ENCODE data around the gene CFAP92.

Gene CFAP92

GRCh38 chr3:128923576-128923975, 70.3 kb downstream of the CFAP92 start:
- FAIRE-seq: no peak
- DNase-seq (ENCODE audit: insufficient read length): no peak
- no peak for TF ChIP-seq TAF1 (IDR thresholded peaks at IDR 0.05; ENCODE audit: borderline replicate concordance, low read depth, low read length)
- TF ChIP-seq POLR2AphosphoS5 (IDR thresholded peaks at IDR 0.05; ENCODE audit: low read depth, low read length): no peak
- TF ChIP-seq POLR2A (IDR thresholded peaks at IDR 0.05; ENCODE audit: low read depth, low read length): no peak

DNA sequence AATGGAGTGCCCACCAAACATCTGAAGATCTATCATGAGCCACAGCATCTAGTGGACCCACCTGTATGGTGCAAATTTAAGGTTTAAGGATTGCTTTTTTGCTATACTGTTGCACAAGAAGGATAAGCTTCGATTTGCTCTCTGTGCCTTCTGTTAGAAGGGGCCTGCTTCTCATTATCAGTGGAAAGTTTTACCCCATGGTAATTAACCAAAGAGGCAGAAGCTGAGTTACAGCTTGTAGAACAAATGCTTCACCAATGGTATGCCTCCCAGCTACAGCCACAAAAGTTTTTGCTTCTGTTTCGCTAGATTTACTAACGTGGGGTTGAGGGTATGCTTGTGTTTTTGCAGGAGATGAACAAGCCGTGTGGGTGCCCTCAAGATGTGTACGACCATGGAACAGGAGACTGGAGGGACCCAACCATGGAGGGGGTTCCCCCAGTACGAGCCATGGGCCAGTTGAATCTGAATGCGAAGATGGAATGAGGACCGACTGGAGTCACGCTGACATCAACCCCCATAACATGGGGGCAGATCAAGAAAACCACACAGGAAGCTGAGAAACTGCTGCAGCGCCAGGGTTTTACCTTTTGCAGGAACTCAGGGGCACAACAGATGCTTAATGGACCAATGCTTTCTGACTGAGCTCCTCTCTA, 70.9 kb downstream of the CFAP92 start:
- DNase-seq (ENCODE audit: insufficient read length) (no peak), FAIRE-seq (no peak)
- no peak for TF ChIP-seq POLR2A (IDR thresholded peaks at IDR 0.05; ENCODE audit: low read depth, low read length)
- TF ChIP-seq POLR2AphosphoS5 (IDR thresholded peaks at IDR 0.05; ENCODE audit: low read depth, low read length): no peak
- no peak for TF ChIP-seq TAF1 (IDR thresholded peaks at IDR 0.05; ENCODE audit: borderline replicate concordance, low read depth, low read length)

- DNase-seq (ENCODE audit: insufficient read length) (no peak), FAIRE-seq (no peak)
- TF ChIP-seq POLR2AphosphoS5 (IDR thresholded peaks at IDR 0.05; ENCODE audit: low read depth, low read length) (no peak), POLR2A (IDR thresholded peaks at IDR 0.05; ENCODE audit: low read depth, low read length) (no peak), TAF1 (IDR thresholded peaks at IDR 0.05; ENCODE audit: borderline replicate concordance, low read depth, low read length) (no peak)
Observed at GRCh38 chr3:128919988-128920387, 73.9 kb downstream of the CFAP92 start.

GRCh38 chr3:128917291-128917690, 76.6 kb downstream of the CFAP92 start:
- FAIRE-seq (no peak), DNase-seq (ENCODE audit: insufficient read length) (no peak)
- TF ChIP-seq TAF1 (IDR thresholded peaks at IDR 0.05; ENCODE audit: borderline replicate concordance, low read depth, low read length): no peak
- TF ChIP-seq POLR2AphosphoS5 (IDR thresholded peaks at IDR 0.05; ENCODE audit: low read depth, low read length): no peak
- TF ChIP-seq POLR2A (IDR thresholded peaks at IDR 0.05; ENCODE audit: low read depth, low read length): no peak

DNA sequence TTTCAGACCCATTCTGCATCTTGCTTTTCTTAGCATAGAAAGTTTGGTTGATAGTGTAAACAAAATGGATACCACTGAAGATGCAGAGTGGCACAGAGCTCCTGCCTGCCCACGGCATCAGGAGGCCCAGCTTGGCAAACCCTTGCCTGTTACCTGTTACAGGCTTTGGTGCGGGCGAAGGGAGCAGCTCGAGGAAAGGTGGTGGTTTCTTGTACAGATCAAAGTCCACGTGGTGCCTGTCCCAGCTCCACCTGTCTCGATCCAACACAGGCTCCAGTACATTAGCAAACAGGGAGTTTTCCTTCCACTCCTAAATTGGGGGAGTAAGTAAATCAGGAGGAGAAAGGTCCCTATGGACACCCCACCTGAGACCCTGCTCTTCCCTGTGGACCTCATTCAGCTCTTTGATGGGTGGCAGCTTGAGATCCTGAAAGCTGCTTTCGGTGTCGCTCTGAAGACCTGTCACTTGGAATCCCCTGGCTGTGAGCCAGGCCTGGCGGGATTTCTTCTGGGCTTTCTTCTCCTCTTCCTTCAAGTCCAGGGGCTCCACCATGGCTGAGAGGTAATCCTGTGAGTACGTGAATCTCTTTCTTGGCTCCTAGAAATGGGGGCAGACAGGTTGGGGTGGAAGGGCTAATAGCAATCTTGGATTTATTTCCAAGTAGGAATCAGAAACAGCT, 78.8 kb downstream of the CFAP92 start:
- TF ChIP-seq POLR2AphosphoS5 (IDR thresholded peaks at IDR 0.05; ENCODE audit: low read depth, low read length) (no peak), POLR2A (IDR thresholded peaks at IDR 0.05; ENCODE audit: low read depth, low read length) (no peak), TAF1 (IDR thresholded peaks at IDR 0.05; ENCODE audit: borderline replicate concordance, low read depth, low read length) (no peak)
- FAIRE-seq: no peak
- no peak for DNase-seq (ENCODE audit: insufficient read length)

DNA sequence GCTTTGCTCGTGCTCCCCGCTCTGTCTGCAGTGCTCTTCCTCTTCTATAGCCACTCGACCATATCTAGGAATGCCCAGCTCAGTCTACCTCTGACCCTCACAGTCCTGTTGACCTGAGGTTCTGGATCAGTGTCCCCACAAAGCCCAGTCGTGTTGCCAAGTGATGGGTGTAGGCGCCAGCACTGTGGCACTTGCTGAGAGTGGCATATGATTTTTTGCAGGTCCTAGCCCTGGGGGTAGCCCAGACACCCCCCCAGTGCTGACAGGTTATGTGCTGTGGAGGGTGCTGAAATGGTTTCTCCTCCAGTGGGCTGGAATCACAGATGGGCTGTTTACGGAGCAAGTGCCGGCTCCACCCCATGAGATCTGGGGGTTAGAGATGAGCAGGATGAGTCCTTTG, 82.0 kb downstream of the CFAP92 start:
- TF ChIP-seq TAF1 (IDR thresholded peaks at IDR 0.05; ENCODE audit: borderline replicate concordance, low read depth, low read length) (no peak), POLR2AphosphoS5 (IDR thresholded peaks at IDR 0.05; ENCODE audit: low read depth, low read length) (no peak), POLR2A (IDR thresholded peaks at IDR 0.05; ENCODE audit: low read depth, low read length) (no peak)
- FAIRE-seq (no peak), DNase-seq (ENCODE audit: insufficient read length) (no peak)

GRCh38 chr3:128910006-128910405, 83.9 kb downstream of the CFAP92 start:
- no peak for FAIRE-seq
- DNase-seq (ENCODE audit: insufficient read length): no peak
- no peak for TF ChIP-seq TAF1 (IDR thresholded peaks at IDR 0.05; ENCODE audit: borderline replicate concordance, low read depth, low read length)
- TF ChIP-seq POLR2A (IDR thresholded peaks at IDR 0.05; ENCODE audit: low read depth, low read length): no peak
- no peak for TF ChIP-seq POLR2AphosphoS5 (IDR thresholded peaks at IDR 0.05; ENCODE audit: low read depth, low read length)

GRCh38 chr3:128908951-128909350, 84.9 kb downstream of the CFAP92 start:
- TF ChIP-seq TAF1 (IDR thresholded peaks at IDR 0.05; ENCODE audit: borderline replicate concordance, low read depth, low read length): no peak
- TF ChIP-seq POLR2A (IDR thresholded peaks at IDR 0.05; ENCODE audit: low read depth, low read length): no peak
- no peak for TF ChIP-seq POLR2AphosphoS5 (IDR thresholded peaks at IDR 0.05; ENCODE audit: low read depth, low read length)
- FAIRE-seq: no peak
- DNase-seq (ENCODE audit: insufficient read length): no peak

GRCh38 chr3:128907706-128908445, 86.0 kb downstream of the CFAP92 start:
- DNase-seq (ENCODE audit: insufficient read length) (no peak), FAIRE-seq (no peak)
- TF ChIP-seq TAF1 (IDR thresholded peaks at IDR 0.05; ENCODE audit: borderline replicate concordance, low read depth, low read length) (no peak), POLR2AphosphoS5 (IDR thresholded peaks at IDR 0.05; ENCODE audit: low read depth, low read length) (no peak), POLR2A (IDR thresholded peaks at IDR 0.05; ENCODE audit: low read depth, low read length) (no peak)

DNA sequence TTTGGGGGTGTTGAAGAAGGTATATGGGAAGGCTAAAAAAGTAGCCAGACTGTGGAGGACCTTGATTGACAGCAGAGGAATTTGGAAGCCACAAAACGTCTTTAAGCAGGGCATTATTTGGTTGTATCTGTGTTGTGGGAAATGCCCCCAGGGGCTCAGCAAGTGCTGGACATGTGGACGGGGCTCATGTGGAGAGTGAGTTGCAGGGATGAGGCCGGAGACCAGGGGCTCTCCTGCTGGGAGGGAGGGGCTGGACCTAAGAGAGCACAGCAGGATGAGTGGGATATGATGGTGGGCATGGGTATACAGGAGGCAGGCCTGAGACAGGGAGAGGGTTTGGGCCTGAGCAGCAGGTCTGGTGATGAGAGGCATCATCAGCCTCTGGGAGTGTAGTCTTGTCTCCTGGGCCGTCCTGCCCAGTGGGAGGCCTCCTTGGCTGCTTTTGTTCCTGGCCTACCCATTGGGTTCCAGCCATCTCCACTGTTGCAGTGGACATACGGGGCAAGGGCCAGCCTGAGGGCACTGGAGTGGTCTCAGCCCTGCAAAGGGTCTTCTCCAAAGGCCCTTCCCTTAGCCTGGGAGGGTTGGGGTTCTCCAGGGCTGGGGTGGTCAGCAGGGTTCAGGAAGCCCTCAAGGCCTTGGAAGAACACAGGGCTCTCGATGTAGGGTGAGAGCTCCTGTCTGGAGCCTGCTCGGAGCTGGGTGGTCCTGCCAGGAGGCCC, 86.9 kb downstream of the CFAP92 start:
- FAIRE-seq (no peak), DNase-seq (ENCODE audit: insufficient read length) (no peak)
- TF ChIP-seq POLR2AphosphoS5 (IDR thresholded peaks at IDR 0.05; ENCODE audit: low read depth, low read length) (no peak), TAF1 (IDR thresholded peaks at IDR 0.05; ENCODE audit: borderline replicate concordance, low read depth, low read length) (no peak), POLR2A (IDR thresholded peaks at IDR 0.05; ENCODE audit: low read depth, low read length) (no peak)

Data from GM12892 (cell line).